HG02852 (cell line): ENCODE measurements around the gene EXD3.

ENCODE experiments used
- ATAC-seq: cut with Tn5 transposase; IDR thresholded peaks from one replicate; pipeline ENCODE4 v1.9.1; 2021; ENCODE audit warnings: mild to moderate bottlenecking, moderate library complexity; ENCODE audit not compliant: unreplicated experiment

Gene EXD3

GRCh38 chr9:137367506-137368430 lies 55.2 kb downstream of the EXD3 start:
- no peak for ATAC-seq

- ATAC-seq = no peak
Observed at GRCh38 chr9:137366891-137367381, 56.0 kb downstream of the EXD3 start.

- ATAC-seq = no peak
Observed at GRCh38 chr9:137366445-137366810, 56.5 kb downstream of the EXD3 start.

- no peak for ATAC-seq
Observed at GRCh38 chr9:137365552-137366444, 57.2 kb downstream of the EXD3 start.

- ATAC-seq = no peak
Observed at GRCh38 chr9:137365056-137365455, 57.9 kb downstream of the EXD3 start.

GRCh38 chr9:137359850-137360249 lies 63.1 kb downstream of the EXD3 start:
- ATAC-seq = no peak

- ATAC-seq = no peak
Observed at GRCh38 chr9:137358126-137358525, 64.8 kb downstream of the EXD3 start.

GRCh38 chr9:137357166-137357565 lies 65.8 kb downstream of the EXD3 start:
- ATAC-seq = no peak

- no peak for ATAC-seq
Observed at GRCh38 chr9:137355761-137356365, 67.1 kb downstream of the EXD3 start.

GRCh38 chr9:137354845-137355760 lies 67.9 kb downstream of the EXD3 start:
- no peak for ATAC-seq

GRCh38 chr9:137354153-137354844 lies 68.7 kb downstream of the EXD3 start:
- ATAC-seq = no peak

- ATAC-seq = no peak
Observed at GRCh38 chr9:137353223-137354152, 69.5 kb downstream of the EXD3 start.

GRCh38 chr9:137352511-137353222 lies 70.3 kb downstream of the EXD3 start:
- ATAC-seq = no peak

GRCh38 chr9:137351781-137352501 lies 71.0 kb downstream of the EXD3 start:
- no peak for ATAC-seq

- no peak for ATAC-seq
Observed at GRCh38 chr9:137350696-137351584, 72.0 kb downstream of the EXD3 start.

GRCh38 chr9:137349471-137350033 lies 73.4 kb downstream of the EXD3 start:
- ATAC-seq = no peak
